Sciatic nerve (tissue), 2 donors: Measurements from ENCODE around the gene ATXN7L1. TPM values are rescaled to one million over a fixed set of nuclear protein-coding genes. Genes with fewer than 3 reads are reported as not detected.
"Not testable (repeated sequence)": the region's sequence is repeated elsewhere in the genome, so short reads cannot be mapped to it uniquely, and the experiment has no call there.

Source experiments
- ATAC-seq: fragments of 200-7000 bp; cut with Tn5 transposase; one replicate; pipeline ENCODE4 v1.9.1; 2020; ENCODE audit warnings: mild to moderate bottlenecking, moderate library complexity
- DNase-seq: peaks from one replicate; pipeline ENCODE4 v3.0.0-alpha.2; 2020; ENCODE audit warnings: low spot score
- intact Hi-C: fragments of 100-400 bp; cut with DNase I; formaldehyde crosslinking; loops from one replicate; pipeline ENCODE4 v1.14.2; 2022
- total RNA-seq: library from RNA; stranded (reverse); fragmentation: NEBNext Ultra II Directional; extraction: Animal tissue kit (Norgen Biotek cat#: 25700); gene quantifications from one replicate; pipeline ENCODE4 v1.2.1, GENCODE V29; 2021
- donor health status: DM: no; HTN: no; CAD: no.
- donor health status: DM: no; HTN: no; CAD: no.

ATXN7L1 gene
- total RNA-seq, 1 donor from 2014 or later: 22.3 TPM

DNA sequence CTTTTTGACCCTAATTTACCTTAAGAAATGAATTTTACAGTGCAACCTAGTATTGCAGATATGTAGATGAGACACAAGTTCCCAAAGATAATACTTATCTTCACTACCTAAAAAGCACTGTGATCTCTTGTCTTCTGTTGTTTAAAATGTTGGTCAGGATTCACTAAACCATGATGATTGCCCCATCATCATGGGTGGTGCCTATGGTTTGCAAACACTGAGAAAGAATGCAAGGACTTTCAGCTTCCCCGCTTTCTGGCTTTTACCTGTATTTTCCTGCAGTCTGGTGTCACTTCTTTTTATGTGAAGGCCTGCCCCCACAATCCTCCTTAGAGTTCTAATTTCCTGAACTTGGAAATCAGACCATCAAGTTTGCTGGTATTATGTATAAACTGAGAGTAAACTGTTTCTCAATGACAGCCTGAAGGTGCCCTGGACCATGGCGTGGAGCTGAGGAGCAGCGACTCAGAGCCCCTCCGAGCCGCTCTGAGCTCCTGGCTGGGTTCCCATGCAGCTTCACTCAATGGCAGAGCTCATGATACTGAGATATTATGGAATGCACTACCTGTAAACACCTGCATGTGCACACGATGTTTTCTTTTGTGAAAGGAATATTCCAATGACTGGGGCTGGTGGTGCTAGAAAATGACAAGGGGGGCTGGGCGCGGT lies 176.7 kb downstream of the ATXN7L1 start:
- ATAC-seq (no peak), DNase-seq (no peak)
- intact Hi-C loops: no loop called here

GRCh38 chr7:105698531-105698930 lies 177.9 kb downstream of the ATXN7L1 start:
- no peak for ATAC-seq
- DNase-seq: no peak
- intact Hi-C loops: no loop called here

- intact Hi-C loops: no loop called here
- DNase-seq (no peak), ATAC-seq (no peak)
Observed at GRCh38 chr7:105697753-105698152, 178.6 kb downstream of the ATXN7L1 start.

- DNase-seq, ATAC-seq, intact Hi-C loops: not testable (repeated sequence)
Observed at GRCh38 chr7:105697169-105697568, 179.2 kb downstream of the ATXN7L1 start.

GRCh38 chr7:105693576-105693975 lies 182.8 kb downstream of the ATXN7L1 start:
- DNase-seq: no peak
- intact Hi-C loops: no loop called here
- no peak for ATAC-seq

DNA sequence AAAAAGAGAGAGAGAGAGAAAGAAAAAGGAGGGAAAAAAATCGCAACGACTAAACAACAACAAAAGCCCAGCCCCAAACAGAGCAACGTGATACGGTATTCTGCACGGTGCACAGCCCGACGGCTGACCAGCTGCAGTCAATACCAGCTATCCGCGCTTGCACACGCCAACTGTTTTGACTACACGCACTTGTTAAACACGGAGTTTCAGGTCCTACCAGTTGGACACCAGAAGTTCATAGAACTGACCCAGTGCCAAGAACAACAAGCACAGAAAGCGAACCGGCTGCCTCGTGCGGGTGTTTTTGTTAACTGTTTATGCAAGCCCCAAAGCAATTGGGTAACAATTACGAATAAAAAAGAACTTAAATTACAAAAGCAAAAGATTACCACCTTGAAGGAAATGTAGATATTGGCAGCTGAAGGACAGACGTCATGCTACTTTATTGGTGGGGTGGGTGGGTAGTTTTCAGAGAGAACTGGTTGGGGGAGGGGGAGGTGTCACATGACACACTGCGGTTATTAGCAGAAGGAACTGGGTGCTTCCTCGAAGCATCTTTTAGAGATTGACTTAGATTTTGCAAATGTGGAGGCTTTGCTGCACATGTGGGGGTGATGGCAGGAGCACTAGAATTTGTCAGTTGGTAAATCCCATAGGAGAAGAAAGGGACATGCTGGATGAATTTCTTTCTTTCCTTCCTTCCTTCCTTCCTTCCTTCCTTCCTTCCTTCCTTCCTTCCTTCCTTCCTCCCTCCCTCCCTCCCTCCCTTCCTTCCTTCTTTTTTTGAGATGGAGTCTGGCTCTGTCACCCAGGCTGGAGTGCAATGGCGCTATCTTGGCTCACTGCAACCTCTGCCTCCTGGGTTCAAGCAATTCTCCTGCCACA lies 184.5 kb downstream of the ATXN7L1 start:
- DNase-seq: peak; percentile 73
- ATAC-seq: peak; percentile 89
- intact Hi-C loops: no loop called here

DNA sequence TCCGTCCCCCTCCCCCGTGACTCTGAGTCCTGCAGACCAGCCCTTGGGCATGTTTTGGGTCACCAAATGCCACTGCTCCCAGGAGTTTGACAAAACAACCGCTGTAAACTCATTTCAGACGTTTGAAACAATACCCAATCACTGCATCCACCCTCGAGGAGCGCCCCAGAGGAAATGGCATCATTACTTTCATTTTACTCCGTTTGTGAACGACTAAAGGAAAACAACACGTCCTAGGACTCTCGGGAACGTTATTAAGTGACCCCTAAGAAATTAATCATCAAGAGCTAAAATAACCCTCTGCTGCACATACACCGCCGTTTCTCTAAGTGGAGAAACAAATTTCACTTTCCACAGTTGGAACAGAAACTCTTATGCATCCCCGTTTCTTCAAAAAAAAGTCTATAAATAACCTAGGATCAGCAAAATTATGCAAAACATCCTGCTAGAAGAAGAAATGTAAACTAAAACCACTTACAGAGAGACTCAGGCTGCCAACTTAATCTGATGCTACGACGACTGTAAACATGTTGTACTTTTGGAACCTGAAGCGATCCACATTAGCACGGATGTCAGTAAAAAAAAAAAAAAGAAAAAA lies 185.2 kb downstream of the ATXN7L1 start:
- peak; percentile 64 for ATAC-seq
- intact Hi-C loops: no loop called here
- no peak for DNase-seq

DNA sequence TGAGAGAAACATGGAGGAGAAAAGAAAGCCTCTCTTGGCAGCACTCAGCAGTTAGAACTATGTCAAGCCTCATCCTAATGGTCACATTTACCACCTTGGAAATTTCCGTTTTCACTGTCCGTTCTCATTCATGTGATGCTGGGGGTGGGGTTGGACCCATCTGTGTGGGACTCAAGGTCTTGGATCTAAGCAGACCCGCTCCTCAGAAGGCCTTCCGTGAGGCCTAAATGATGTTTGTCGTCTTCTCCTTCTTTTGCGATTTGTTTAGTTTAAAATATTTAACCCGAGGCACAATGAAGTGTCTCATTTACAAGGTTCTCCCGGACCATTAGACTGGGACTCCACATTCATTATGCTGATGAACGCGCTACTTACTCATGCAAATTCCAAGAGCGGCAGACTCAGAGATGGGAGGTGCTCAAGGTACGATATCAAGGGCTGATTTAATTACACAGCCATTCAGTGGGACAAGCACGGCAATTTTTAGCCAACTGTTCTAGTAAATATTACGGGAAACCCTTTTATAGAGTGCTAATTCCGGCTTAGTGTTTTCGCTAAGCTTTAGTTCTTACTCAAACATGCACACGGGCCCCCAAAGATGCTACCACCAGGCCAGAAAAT lies 186.0 kb downstream of the ATXN7L1 start:
- intact Hi-C loops: no loop called here
- ATAC-seq: no peak
- DNase-seq: no peak

DNA sequence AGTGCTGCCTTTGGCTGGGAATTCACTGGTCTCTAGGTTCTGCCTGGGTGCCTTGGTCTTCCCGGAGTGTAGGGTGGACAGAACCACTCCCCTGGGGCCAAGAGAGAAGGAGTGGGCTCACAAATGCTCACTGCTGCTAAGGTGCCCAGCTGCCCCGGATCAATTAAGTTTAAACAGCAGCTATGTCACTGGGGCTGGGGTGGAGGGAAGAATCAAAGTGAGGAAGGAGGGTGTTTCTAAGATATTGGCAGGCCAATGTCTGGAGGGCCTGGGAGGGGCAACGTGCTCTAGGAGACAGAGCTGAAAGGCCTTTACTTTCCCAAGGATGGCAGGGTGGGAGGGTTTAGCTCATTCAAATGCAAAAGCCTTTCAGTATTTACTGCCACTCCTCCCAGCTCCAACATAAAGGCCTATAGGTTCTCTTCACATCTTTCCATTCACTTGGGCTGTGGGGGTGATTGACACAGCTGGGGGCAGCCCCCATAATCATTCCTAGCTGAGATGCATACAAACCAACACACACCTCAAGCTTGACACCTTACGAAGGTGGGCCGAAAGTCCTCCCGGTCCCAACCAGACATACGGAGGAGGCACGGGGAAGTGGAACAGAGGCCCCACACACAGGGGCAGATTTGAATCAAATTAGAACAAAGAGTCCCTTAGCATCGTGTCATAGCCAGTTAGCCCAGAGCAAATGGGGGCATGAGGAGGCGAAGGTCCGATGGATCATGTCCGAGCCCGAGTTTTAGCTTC lies 187.2 kb downstream of the ATXN7L1 start:
- DNase-seq (no peak), ATAC-seq (no peak)
- intact Hi-C loops: no loop called here

DNA sequence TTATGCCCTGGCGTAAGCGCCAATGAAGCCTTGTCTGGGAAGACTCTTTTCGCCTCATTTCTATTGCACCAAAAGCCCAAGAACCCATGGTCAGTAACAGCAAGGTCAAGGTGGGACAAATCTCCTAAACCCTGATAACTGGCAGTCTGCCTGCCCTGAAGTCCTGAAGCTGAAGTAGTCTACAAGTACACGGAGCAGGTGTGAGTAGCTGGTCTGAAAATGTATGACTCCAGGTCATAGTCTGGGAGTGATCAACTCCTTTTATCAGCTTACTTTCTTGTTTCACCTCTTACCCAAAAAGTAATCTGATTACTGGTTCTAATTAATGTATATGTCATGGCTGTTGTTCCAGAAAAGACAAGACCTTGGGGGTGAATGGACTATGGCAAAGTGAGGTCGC lies 187.8 kb downstream of the ATXN7L1 start:
- intact Hi-C loops: no loop called here
- DNase-seq (no peak), ATAC-seq (no peak)

DNA sequence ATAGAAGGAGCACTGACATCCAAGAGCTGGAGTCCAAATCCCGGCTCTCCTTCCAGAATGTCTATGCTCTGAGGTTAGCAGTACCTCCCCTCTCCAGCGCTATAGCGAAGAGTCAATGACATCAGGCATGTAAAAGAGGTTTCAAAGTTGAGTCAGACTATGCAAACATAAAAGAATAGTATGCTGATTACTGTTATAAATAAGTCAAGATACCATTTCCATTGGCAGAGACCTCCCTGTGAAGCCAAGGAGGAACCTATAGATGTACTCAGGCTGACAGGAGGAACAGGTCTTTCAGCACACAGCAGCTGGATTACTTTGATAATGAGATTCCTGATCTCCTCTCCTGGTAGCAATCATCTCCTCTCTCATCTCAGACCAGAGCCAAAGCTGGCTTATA lies 191.2 kb downstream of the ATXN7L1 start:
- intact Hi-C loops: no loop called here
- no peak for DNase-seq
- no peak for ATAC-seq

GRCh38 chr7:105682341-105683060 lies 193.9 kb downstream of the ATXN7L1 start:
- ATAC-seq: no peak
- DNase-seq: no peak
- intact Hi-C loops: no loop called here

- DNase-seq: no peak
- intact Hi-C loops: no loop called here
- peak; percentile 85 for ATAC-seq
Observed at GRCh38 chr7:105680505-105681187, 195.8 kb downstream of the ATXN7L1 start.

DNA sequence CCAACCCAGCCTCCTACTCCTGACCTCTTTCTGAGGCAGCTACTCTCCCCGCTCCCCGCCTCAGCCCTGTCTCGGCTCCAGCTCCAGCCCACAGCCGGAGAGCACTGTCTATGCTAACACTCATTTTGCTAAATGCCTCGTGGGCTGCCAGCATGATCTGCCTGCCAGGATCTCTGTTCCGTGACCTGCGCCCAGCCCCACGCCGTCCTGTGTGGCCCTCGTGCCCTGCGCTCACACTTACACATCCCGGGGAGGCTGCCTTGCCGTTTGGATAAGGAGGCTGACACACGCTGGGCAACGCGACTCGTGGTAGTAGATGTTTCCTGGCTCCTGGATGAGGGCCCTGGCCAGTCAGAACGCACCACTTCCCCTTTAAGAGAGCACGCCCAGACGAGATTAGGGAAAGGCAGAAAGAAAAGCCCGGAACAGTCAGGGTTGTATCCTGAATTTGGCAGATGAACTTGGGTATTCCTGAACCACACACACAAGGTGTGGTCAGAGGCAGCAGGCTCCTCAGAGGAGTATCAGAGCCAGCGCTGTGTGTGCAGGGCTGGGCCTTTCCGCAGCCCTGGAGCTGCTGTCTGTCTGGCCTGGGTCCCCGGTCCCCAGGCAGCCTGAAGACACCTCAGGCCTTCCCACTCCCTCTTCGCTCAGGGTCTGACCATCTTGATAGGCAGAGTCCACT lies 197.4 kb downstream of the ATXN7L1 start:
- DNase-seq (peak; percentile 82), ATAC-seq (peak; percentile 87)
- intact Hi-C loops: no loop called here

- DNase-seq (no peak), ATAC-seq (no peak)
- intact Hi-C loops: no loop called here
Observed at GRCh38 chr7:105677817-105678573, 198.4 kb downstream of the ATXN7L1 start.

- DNase-seq: no peak
- ATAC-seq: no peak
- intact Hi-C loops: no loop called here
Observed at GRCh38 chr7:105677410-105677730, 199.0 kb downstream of the ATXN7L1 start.

GRCh38 chr7:105675934-105676371 lies 200.4 kb downstream of the ATXN7L1 start:
- intact Hi-C loops: no loop called here
- DNase-seq (no peak), ATAC-seq (no peak)
